ENCODE data around the gene P3H1. TPM values are rescaled to one million over a fixed set of nuclear protein-coding genes. Genes with fewer than 3 reads are reported as not detected.
A peak's percentile ranks its signal among the peaks of the same experiment; 100 is the strongest.

P3H1 gene
- total RNA-seq, 4 donors from 2014 or later, result 19.5 to 33.5 (median 24.9) TPM

DNA sequence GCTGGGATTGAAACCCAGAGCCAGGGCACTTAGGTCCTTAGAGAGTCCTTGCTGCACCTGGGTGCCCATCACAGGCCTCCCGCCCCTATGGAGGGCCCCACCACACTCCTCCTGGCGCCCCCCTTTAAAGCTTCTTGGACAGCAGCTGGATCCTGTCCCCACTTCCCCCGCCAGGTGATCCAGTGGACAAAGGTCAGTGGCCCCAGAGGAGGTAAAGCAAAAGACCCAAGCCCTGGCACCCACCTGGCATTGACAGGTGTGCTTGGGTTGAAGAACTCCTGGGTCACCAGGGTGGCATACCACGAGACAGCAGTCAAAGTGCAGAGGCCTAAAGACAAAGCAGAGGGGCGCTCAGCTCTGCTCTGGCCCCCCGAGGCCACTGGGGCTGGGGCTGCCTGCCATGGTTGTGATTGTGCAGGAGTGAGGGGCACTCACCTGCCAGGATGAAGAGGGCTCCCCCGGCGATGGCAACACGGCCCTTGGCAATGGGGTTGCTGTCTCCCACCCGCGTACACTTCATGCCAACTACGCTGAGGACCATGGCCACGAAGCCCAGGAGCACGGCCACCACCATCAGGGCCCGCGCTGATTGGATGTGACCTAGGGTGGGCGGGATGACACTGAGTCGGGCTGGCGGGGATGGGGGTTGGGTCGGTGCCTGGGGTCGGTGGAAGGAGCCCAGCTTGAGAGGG is 28.7 kb downstream of the P3H1 start:
- no peaks in the 10 kb centered on the region for H3K9me3 ChIP-seq
- 92% methylated on average over 15 of the region's 21 CpGs for WGBS
- H3K4me1 ChIP-seq, result no peaks in the 10 kb centered on the region
- no peak overlapping the region for H3K27ac ChIP-seq (replicated peaks in 1 of 4)
- peaks cover 0 to 11% (median 0%) of the 10 kb centered on the region in 4 donors for H3K27me3 ChIP-seq
- H3K36me3 ChIP-seq, result no peaks in the 10 kb centered on the region
- no peak for DNase-seq (ENCODE audit: extremely low spot score)
- TF ChIP-seq EP300 (IDR thresholded peaks at IDR 0.05), result no peak
- TF ChIP-seq POLR2AphosphoS5 (IDR thresholded peaks at IDR 0.05), result no peak
- TF ChIP-seq, protein P1, sequence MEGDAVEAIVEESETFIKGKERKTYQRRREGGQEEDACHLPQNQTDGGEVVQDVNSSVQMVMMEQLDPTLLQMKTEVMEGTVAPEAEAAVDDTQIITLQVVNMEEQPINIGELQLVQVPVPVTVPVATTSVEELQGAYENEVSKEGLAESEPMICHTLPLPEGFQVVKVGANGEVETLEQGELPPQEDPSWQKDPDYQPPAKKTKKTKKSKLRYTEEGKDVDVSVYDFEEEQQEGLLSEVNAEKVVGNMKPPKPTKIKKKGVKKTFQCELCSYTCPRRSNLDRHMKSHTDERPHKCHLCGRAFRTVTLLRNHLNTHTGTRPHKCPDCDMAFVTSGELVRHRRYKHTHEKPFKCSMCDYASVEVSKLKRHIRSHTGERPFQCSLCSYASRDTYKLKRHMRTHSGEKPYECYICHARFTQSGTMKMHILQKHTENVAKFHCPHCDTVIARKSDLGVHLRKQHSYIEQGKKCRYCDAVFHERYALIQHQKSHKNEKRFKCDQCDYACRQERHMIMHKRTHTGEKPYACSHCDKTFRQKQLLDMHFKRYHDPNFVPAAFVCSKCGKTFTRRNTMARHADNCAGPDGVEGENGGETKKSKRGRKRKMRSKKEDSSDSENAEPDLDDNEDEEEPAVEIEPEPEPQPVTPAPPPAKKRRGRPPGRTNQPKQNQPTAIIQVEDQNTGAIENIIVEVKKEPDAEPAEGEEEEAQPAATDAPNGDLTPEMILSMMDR (IDR thresholded peaks at IDR 0.05), result no peak
- no peak for TF ChIP-seq POLR2A (IDR thresholded peaks at IDR 0.05; ENCODE audit: low read depth)
- H3K4me3 ChIP-seq, result no peak overlapping the region
- intact Hi-C loops (cut with DNase I), result no loop called here

DNA sequence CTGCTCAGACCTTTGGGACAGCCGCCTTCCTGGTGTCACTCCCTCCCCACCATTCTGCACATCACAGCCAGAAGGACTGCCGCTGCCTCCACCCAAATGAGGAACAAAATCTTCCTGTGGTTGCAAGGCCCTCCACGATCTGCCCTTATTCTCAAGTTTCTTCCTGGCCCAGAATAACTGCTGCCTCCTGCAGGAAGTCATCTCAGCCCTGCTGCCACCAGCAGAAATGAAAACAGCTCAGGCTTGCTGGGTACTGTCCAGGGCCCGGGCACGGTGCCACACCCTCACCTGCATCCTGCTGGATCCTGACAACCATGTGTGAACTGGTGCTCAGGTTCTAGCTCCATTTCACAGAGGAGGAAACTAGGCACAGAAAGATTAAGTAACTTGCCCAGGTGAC is 29.6 kb downstream of the P3H1 start:
- no peak for DNase-seq (ENCODE audit: extremely low spot score)
- intact Hi-C loops (cut with DNase I), result no loop called here
- no peak overlapping the region for H3K4me3 ChIP-seq
- H3K27me3 ChIP-seq, result peaks cover 0 to 11% (median 0%) of the 10 kb centered on the region in 4 donors
- no peaks in the 10 kb centered on the region for H3K9me3 ChIP-seq
- no peak overlapping the region for H3K27ac ChIP-seq (replicated peaks in 1 of 4)
- H3K4me1 ChIP-seq, result no peaks in the 10 kb centered on the region
- no peaks in the 10 kb centered on the region for H3K36me3 ChIP-seq
- no peak for TF ChIP-seq EP300 (IDR thresholded peaks at IDR 0.05)
- TF ChIP-seq POLR2AphosphoS5 (IDR thresholded peaks at IDR 0.05), result no peak
- TF ChIP-seq, protein P1 (IDR thresholded peaks at IDR 0.05), result no peak
- no peak for TF ChIP-seq POLR2A (IDR thresholded peaks at IDR 0.05; ENCODE audit: low read depth)
- WGBS, result 56% methylated on average over 5 of the region's 5 CpGs

DNA sequence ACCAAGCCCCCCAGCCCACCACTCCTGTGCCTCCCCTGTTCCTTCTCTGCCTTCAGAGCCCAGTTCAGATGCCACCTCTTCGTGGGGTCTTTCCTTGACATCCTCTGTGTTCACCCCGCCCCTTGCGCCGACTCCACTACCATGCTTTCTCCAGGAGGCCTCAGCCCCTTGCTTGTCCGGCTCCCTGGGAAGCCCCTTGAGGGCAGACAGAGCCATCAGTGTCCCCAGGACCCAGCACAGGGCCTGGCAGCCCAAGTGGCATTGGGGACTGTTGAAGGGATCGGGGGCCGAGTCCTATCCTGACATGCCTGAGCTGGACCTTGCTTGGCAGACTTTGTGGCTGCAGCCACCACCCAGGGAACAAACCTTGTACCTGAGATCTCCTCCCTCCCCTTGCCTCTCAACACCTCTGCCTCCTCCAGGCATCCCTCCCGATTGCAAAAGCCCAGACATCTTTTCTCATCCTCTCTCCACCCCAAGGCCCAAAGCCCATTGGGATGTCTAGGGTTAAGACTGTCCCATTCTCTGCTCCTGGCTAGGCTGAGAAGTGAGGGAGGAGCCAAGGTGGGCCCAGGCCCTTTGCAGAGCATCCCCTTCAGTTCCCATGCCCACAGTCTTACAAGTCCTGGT is 30.1 kb downstream of the P3H1 start:
- TF ChIP-seq, protein P1 (IDR thresholded peaks at IDR 0.05), result no peak
- TF ChIP-seq POLR2AphosphoS5 (IDR thresholded peaks at IDR 0.05) (no peak), EP300 (IDR thresholded peaks at IDR 0.05) (no peak), POLR2A (IDR thresholded peaks at IDR 0.05; ENCODE audit: low read depth) (no peak)
- 96% methylated on average over 8 of the region's 8 CpGs for WGBS
- Histone ChIP-seq H3K4me1 (no peaks in the 10 kb centered on the region), H3K9me3 (no peaks in the 10 kb centered on the region), H3K27me3 (peaks cover 0 to 11% (median 0%) of the 10 kb centered on the region in 4 donors), H3K36me3 (no peaks in the 10 kb centered on the region), H3K4me3 (no peak overlapping the region), H3K27ac (replicated peaks in 1 of 4) (no peak overlapping the region)
- DNase-seq (ENCODE audit: extremely low spot score), result no peak
- intact Hi-C loops (cut with DNase I), result no loop called here

DNA sequence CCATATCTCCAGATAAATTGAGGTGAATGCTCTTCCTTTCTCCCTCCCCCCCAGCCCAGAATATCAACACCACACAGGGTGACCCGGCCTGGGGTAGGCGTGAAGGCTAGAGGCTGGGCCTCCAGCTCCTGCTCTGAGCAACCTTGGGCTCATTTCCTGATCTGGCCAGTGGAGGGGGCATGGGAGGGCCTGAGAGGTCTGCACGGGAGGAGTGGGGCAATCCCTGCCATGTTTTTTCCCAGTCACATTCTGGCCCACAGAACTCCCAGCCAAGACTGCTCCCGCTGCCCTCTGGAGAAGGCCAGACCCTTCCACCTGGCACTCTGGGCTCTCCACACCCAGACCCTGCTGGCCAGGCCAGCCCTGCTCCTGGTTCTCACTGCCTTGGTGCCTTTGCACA is 30.7 kb downstream of the P3H1 start:
- Histone ChIP-seq H3K36me3 (no peaks in the 10 kb centered on the region), H3K27ac (replicated peaks in 1 of 4) (no peak overlapping the region), H3K4me3 (no peak overlapping the region), H3K4me1 (no peaks in the 10 kb centered on the region), H3K9me3 (no peaks in the 10 kb centered on the region), H3K27me3 (peaks cover 0 to 11% (median 0%) of the 10 kb centered on the region in 4 donors)
- 70% methylated on average over 4 of the region's 4 CpGs for WGBS
- peak; percentile 45 for DNase-seq (ENCODE audit: extremely low spot score)
- TF ChIP-seq POLR2AphosphoS5 (IDR thresholded peaks at IDR 0.05) (no peak), EP300 (IDR thresholded peaks at IDR 0.05) (no peak), POLR2A (IDR thresholded peaks at IDR 0.05; ENCODE audit: low read depth) (no peak)
- TF ChIP-seq, protein P1 (IDR thresholded peaks at IDR 0.05), result no peak
- intact Hi-C loops (cut with DNase I), result no loop called here

Measured in esophagus muscularis mucosa (tissue), 4 donors.